T-helper 2 cell treated with Interferon-gamma antibody and Interleukin-4, amounts not matched to agents 100 ng/mL and 5 ng/mL, for 36 hours (primary cell): Measurements from ENCODE around the gene NEURL3. TPM values are rescaled to one million over a fixed set of nuclear protein-coding genes. Genes with fewer than 3 reads are reported as not detected.
"Not testable (repeated sequence)": the region's sequence is repeated elsewhere in the genome, so short reads cannot be mapped to it uniquely, and the experiment has no call there.

Experiments
- intact Hi-C: fragments of 100-400 bp; cut with micrococcal nuclease; formaldehyde crosslinking; loops from one replicate; pipeline ENCODE4 v1.15.1; 2023
- total RNA-seq: library from RNA; stranded (reverse); gene quantifications from 2 replicates; pipeline ENCODE4 v1.2.3, GENCODE V29; 2022

The NEURL3 gene
- total RNA-seq, 1 donor from 2014 or later, result 0.16 TPM

DNA sequence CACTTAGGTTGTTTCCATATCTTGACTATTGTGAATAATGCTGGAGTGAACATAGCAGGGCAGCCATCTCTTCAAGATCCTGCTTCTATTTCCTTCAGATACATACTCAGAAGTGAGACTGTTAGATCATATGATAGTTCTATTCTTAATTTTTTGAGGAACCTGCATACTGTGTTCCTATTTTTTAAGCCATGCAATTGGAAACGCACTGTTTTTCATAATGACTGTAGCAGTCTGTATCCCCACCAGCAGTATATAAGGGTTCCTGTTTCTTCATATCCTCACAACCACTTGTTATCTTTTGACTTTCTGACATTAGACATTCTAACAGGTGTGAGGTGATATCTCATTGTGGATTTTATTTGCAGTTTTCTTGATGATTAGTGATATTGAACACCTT is 15.5 kb downstream of the NEURL3 start:
- intact Hi-C loops, result loop anchor here (5.0 to 10.0 kb wide), 5 partner anchors 33 to 495 kb away; partner anchors contain the start of genes ANKRD36C and DUSP2

DNA sequence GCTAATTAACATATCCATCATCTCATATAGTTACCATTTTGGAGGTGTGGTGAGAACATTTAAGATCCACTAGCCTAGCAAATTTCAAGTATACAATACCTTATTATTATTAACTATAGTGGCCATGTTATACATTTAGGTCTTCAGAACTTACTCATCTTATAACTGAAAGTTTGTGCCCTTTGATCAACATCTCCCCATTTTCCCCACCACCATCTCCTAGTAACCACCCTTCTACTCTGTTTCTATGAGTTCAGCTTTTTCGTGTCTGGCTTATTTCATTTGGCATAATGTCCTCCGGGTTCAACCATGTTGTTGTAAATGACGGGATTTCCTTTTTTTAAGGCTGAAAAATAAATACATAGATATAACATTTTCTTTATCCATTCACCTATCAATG is 15.9 kb downstream of the NEURL3 start:
- intact Hi-C loops, result loop anchor here (5.0 to 10.0 kb wide), 5 partner anchors 33 to 494 kb away; partner anchors contain the start of genes ANKRD36C and DUSP2

DNA sequence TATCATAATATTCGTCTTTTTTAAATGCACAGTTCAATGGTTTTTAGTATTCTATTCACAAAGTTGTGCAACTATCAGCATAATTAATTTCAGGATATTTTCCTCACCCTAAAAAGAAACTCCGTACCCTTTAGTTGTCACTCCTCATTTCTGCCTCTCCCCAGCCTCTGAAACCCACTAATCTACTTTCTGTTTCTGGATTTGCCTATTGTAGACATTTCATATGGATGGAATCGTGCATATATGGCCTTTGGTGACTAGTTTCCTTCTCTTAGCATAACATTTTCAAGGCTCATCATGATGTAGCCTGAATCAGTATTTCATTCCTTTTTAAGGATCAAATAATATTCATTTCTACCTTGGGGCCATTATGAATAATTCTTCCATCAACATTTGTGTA is 18.5 kb downstream of the NEURL3 start:
- intact Hi-C loops, result loop anchor here (1.0 to 10.0 kb wide), 7 partner anchors 22 to 492 kb away; partner anchors contain the start of genes ANKRD36C and DUSP2

DNA sequence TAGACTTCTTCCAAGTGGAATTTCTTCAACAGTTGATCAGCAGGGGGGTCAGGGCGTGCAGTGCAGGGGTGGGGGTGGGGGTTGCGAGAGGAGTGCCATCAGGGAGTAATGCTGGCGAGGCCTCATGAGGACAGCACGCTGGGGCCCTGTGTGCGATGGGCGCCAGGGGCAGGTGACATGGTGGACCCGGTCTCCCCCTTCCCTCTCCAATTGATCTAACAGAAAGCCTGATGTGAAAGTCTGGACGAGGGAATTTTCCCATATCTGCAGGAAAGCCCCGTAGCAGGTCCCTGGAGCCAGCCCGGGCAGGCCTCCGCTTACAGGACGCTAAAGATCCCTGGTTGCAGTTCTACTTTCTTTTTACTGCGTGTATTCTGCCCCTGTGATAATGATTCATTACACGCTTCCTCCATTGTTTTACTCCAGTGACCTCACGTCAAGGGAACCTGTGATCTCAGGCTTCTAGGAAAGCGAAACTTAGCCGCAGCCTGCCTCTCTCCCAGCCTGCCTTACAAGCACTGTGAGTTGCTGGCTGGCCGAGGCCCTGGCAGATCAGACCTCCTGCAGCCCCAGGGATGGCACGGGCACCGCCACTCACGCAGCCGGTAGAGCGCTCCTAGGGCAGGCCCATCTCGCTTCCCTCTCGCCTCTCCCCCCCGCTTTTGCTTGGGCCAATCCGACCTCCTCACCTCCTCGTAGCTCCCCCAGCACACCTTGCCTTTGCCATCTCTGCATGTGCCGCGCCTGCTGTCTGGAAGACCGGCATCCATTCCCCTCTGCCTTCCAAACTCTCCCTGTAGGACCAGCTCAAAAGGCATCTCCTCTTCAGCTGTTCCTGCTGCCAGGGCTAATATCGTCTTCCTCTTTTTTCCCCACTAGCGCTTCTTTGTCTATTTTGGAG is 19.2 kb downstream of the NEURL3 start:
- intact Hi-C loops, result loop anchor here (1.0 to 10.0 kb wide), 7 partner anchors 23 to 491 kb away; partner anchors contain the start of genes ANKRD36C and DUSP2

DNA sequence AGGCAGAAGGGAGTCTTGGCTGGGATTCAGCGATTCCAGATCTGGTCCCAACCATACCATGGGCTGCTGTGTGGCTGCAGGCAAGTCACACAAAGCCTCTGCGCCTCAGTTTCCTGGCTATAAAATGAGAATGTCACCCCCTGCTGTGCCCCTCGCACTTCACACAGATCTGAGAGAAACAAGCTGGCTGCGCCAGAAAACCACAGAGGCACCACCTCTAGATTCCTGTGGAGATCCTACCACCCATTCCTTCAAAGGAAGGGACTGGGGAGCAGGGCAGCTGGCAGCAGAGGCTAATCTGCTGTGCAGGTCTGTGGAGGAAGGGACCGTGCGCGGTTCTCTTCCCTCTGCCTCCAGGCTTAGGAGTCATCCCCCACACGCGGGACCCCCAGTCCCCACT is 19.8 kb downstream of the NEURL3 start:
- intact Hi-C loops, result loop anchor here (5.0 to 10.0 kb wide), 5 partner anchors 37 to 491 kb away; partner anchors contain the start of genes ANKRD36C and DUSP2

DNA sequence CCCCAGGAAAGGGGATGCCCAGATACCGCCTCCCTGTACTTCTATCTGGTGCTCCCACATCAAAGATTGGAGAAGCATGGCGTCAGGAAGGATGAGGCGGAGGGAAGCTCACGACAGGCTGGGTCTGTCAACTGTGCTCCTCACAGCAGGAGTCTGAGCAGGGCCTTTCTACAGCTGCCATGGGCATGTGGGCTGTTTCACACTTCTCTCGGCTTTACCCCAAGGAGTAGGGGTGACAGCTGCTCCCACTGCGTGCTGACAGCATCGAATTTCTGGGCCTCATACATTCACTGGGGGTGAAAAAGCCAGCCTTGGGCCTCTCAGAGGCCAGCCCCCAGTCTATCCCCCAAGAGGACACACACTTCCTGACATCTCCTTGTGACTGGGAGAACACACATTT is 21.1 kb downstream of the NEURL3 start:
- intact Hi-C loops, result loop anchor here (10.0 kb wide), 1 partner anchor 489 kb away; the partner anchor contains the start of gene ANKRD36C

DNA sequence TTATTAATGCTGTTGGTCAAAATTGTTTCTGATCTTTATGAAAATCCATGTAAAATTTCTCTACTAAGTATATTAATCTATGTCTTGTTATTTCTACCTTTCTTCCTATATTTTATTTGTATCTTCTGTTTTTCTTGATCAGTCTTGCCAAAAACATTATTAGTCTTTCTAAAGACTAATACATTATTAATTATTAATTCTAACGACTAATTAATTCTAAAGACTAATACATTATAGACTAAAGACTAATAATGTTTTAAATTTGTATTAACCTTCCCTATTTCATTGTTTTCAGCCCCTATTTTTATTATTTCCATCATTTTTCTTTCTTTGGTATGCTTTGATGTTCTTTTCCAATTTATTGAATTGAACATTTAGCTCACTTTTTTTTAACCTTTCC is 27.7 kb downstream of the NEURL3 start:
- intact Hi-C loops, result no loop called here

DNA sequence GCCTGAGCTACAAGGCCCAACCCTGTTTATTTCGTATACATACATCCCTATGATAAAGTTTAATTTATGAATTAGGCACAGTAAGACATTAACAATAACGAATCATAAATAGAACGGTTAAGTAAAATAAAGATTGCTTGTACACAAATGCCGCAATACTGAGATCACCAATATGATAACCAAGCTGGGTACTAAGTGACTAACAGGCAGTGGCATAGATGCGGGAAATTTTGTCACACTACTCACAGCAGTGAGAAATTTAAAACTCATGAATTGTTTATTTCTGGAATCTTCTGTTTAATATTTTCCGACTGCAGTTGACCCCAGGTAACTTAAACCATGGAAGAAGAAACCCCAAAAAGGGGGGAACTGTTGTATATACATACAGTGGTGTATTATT is 33.4 kb downstream of the NEURL3 start:
- intact Hi-C loops, result no loop called here

DNA sequence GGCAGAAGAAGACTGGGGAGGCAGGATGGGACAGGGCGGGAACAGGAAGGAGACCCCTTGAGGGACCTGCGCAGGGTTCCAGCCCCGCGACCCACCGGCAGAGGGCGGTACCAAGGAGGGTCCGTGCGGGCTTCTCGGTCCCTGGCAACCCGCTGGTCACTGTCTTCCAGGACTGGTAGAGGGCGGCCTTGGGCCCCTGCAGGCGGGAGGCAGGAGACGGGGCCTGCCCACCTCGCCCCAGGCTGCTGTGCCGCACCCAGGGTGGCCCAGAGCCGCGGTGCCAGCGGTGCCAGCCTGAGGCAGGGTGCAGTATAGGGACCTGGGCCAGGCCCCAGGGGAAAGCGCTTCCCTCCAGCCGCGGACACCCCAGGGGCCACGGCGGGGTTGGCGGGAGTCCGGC is 34.5 kb downstream of the NEURL3 start:
- intact Hi-C loops, result loop anchor here (1.0 kb wide), 1 partner anchor 38 kb away; no protein-coding TSS in a partner anchor

DNA sequence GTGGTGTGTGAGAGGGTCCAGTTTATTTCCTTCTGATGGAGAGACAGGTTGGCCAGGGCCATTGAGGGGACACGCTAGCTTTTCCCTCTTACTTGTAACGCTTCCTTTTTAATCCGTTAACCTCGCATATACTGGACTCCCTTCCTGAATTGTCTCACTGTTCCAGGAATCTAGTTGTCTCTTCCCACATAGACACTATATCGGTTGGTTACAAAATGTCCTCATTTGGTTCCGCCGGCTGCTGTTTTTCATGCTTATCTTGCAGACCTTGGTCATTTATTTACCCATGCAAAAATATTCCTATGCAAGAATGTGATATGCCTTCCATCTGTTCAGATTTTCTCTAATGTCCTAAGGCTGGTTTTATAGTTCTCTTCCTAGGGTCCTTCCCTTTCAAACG is 35.0 kb downstream of the NEURL3 start:
- intact Hi-C loops, result loop anchor here (1.0 kb wide), 1 partner anchor 38 kb away; no protein-coding TSS in a partner anchor

DNA sequence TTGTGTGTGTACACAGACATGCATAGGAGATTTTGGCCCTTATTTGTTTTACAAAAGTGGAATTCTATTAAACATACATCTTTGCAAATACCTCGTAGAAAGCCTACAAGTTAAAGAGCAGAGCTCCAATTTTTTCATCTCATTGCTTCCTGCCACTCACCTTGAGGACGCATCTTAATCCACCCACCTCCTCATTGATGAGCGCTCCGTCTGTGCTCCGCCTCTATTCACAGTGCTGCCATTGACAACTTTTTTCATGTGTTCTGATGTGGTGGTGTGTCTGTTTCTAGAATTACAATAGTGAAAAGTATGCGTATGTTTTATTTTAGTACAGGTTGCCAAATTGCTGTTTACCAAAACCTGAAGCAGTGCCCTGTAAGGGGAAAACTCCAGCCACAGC is 36.3 kb downstream of the NEURL3 start:
- intact Hi-C loops, result no loop called here

DNA sequence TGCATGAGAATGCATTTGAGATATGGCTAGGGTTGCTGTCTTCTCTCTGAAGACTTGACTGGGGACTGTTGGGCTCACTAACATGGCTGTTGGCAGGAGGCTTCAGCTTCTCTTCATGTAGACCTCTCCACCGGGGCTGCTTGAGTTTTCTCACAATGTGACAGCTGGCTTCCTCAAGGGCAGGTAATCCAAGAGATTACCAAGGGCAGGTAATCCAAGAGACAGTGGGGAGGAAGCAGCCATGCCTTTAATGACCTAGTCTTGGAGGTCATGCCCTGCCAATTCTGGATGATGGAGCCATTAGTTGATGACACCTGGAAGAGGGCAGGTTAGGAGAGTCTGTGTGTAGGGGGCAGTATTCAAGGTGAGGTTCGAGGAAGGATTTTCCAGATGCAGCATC is 40.5 kb downstream of the NEURL3 start:
- intact Hi-C loops, result no loop called here

DNA sequence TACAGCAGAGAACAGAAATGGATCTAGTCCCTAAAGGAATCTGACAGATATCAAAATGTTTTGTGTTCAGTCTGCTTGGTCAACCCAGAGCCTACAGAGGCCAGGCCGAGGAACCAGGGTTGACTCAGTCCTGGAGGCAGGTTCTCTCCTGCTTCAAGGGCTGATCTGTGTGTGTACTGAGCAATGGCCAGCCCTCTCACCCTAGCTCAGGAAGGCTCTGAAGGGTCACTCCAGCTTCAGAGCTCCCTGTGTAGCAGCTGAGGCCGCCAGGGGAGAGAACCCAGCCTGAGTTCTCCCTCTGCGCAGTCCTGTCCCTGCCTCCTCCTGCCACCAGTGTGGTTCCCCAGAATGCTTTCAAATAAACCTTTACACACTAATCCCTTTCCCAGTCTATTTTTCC is 41.1 kb downstream of the NEURL3 start:
- intact Hi-C loops, result no loop called here

DNA sequence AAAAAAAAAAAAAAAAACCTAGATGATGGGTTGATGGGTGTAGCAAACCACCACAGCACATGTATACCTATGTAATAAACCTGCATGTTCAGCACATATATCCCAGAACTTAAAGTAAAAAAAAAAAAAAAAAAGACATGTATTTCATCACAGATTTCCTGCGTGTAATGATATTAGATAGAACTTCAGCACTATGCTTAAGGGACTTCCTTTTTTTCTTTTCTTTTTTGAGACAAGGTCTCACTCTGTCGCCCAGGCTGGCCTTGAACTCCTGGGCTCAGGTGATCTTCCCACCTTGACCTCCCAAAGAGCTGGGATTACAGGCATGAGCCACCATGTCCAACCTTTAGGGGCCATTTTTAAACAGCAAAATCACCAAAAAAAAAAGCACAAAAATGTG is 42.0 kb downstream of the NEURL3 start:
- intact Hi-C loops, result no loop called here

DNA sequence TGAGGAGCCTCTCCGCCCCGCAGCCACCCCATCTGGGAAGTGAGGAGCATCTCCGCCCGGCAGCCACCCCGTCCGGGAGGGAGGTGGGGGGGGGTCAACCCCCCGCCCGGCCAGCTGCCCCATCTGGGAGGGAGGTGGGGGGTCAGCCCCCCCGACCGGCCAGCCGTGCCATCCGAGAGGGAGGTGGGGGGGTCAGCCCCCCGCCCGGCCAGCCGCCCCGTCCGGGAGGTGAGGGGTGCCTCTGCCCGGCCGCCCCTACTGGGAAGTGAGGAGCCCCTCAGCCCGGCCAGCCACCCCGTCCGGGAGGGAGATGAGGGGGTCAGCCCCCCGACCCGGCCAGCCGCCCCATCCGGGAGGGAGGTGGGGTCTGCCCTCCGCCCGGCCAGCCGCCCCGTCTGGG is 43.5 kb downstream of the NEURL3 start:
- intact Hi-C loops, result not testable (repeated sequence)

DNA sequence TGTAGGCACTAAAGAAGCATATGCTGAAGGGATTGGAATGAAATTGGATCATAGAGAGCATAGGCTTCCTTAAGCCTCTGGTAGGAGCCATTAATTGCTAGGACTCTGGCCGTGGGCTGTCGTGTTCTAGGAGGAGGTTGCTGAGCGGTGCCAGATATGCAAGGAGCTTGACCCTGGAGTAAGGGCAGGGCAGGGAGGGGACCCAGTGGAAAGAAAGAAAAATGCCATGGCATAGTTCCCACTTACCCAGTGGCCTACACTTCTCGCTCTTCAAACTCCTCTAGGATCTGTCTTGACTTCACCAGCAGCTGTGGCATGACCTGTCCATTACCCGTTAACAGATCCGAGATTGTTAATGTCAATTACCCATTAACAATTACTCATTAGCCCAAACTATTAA is 53.1 kb downstream of the NEURL3 start:
- intact Hi-C loops, result no loop called here

DNA sequence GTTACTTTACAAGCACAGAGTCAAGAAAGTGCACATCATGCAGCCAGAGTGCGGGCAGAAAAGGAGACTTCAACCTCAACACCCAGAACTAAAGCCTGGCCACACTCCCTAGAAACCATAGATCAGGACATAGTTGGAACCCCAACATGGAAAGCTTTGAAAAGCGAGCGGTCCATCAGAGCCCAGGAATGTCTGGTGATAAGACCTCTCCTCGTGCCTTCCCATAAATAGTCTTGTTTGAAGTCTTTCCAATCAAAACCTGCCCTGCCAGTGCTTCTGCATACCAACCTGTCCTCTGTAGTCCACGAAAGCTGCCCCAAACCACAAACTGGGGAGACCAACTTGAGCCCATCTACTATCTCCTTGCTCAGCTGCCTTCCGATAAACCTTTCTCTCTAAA is 55.5 kb downstream of the NEURL3 start:
- intact Hi-C loops, result no loop called here

DNA sequence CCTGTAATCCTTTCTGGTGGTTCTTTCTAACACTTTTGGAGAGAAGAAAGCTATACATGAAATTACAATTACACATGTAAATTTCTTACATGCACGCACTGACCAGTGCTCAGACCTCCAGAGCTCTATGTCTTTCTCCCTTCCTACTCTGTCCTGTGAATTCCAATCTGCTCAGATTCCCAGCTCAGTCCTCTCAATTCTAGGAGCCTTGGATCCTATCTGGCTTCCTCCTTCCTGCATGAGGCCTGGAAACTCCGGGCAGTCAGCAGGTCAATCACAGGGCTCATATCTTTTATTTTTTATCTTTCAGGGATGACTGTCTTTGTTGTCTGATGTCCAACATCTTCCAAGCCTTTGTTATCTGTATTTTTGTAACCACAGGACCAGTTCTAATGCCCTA is 56.0 kb downstream of the NEURL3 start:
- intact Hi-C loops, result no loop called here

DNA sequence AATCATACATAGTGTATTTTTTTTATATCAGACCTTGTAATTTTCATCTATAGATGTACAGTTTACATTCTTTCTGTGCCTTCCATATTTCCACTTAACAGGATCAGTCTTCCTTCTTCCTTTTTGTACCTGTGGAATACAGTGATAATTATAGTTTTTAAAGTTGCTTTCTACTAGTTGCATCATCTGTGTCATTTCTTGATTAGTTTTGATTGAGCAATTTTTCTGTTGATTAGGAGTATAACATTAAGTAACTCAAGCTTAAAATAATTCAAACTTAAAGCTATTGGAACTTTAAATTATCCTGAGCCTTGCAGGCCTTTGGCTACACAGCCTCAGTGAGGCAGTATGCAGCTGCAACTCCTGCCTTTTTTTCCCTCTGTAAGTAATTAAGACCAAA is 57.4 kb downstream of the NEURL3 start:
- intact Hi-C loops, result no loop called here
